DND-41 (cell line): ENCODE results near the gene PDE7B.

Source experiments
- ATAC-seq: fragments of 200-7000 bp; cut with Tn5 transposase; 3 replicates; pipeline ENCODE4 v1.9.1; 2021; ENCODE audit warnings: low read depth; ENCODE audit not compliant: insufficient read depth
- DNase-seq: peaks from one replicate; pipeline ENCODE4 v3.0.0-alpha.2; 2020
- H2AFZ ChIP-seq: 2 replicates; pipeline ENCODE4 v1.6.0; 2012; ENCODE audit warnings: low read depth, low read length
- H3K27ac ChIP-seq: 2 replicates; pipeline ENCODE4 v1.5.1; 2012; ENCODE audit warnings: low read length, inconsistent platforms
- H3K27me3 ChIP-seq: fragments of 200-600 bp; sonication (generic); 2 replicates; pipeline ENCODE4 v1.6.0; 2012; ENCODE audit warnings: low read length, mild to moderate bottlenecking, inconsistent platforms; ENCODE audit not compliant: insufficient read depth, poor library complexity
- H3K36me3 ChIP-seq: 2 replicates; pipeline ENCODE4 v1.5.1; 2012; ENCODE audit warnings: low read length, inconsistent platforms; ENCODE audit not compliant: insufficient read depth
- H3K4me1 ChIP-seq: 2 replicates; pipeline ENCODE4 v1.5.1; 2012; ENCODE audit warnings: mild to moderate bottlenecking, low read length; ENCODE audit not compliant: insufficient read depth
- H3K4me2 ChIP-seq: 2 replicates; pipeline ENCODE4 v1.6.0; 2012; ENCODE audit warnings: mild to moderate bottlenecking, moderate library complexity, low read length, inconsistent platforms; ENCODE audit not compliant: insufficient read depth
- H3K4me3 ChIP-seq, 2 experiments: fragments of 200-600 bp in 1 of 2; shearing (Covaris generic) in 1 of 2; 2 replicates each; pipeline ENCODE4 v1.5.1; 2012 to 2016; ENCODE audit warnings: inconsistent platforms in 2 of 2, low read length in 2 of 2, mild to moderate bottlenecking in 2 of 2, low read depth in 1 of 2, moderate library complexity in 1 of 2
- H3K79me2 ChIP-seq: 2 replicates; pipeline ENCODE4 v1.6.0; 2012; ENCODE audit warnings: low read length, inconsistent platforms; ENCODE audit not compliant: insufficient read depth
- H3K9ac ChIP-seq: 2 replicates; pipeline ENCODE4 v1.6.0; 2012; ENCODE audit warnings: low read depth, mild to moderate bottlenecking, inconsistent platforms, low read length, moderate library complexity
- H3K9me3 ChIP-seq: 2 replicates; pipeline ENCODE4 v1.5.1; 2012; ENCODE audit warnings: low read length, moderate library complexity, mild to moderate bottlenecking, inconsistent platforms; ENCODE audit not compliant: insufficient read depth, severe bottlenecking
- H4K20me1 ChIP-seq: 2 replicates; pipeline ENCODE4 v1.6.0; 2012; ENCODE audit warnings: low read length; ENCODE audit not compliant: insufficient read depth
- EZH2 ChIP-seq: IDR thresholded peaks from 3 replicates; pipeline ENCODE4 v1.6.1; 2012; ENCODE audit warnings: borderline replicate concordance, low read depth, mild to moderate bottlenecking, moderate library complexity, low read length, inconsistent platforms; ENCODE audit not compliant: severe bottlenecking
- TF ChIP-seq, protein P1 (sequence below): IDR thresholded peaks from 2 replicates; pipeline ENCODE4 v1.5.1; 2012; ENCODE audit warnings: borderline replicate concordance, low read length, moderate library complexity, mild to moderate bottlenecking; ENCODE audit not compliant: poor library complexity, severe bottlenecking; ENCODE audit errors: extremely low read depth

PDE7B gene

GRCh38 chr6:136160250-136160649, 308.7 kb downstream of the PDE7B start:
- Histone ChIP-seq H4K20me1 (no peaks in the 10 kb centered on the region), H3K4me1 (no peaks in the 10 kb centered on the region), H3K4me2 (no peak overlapping the region), H3K27ac (no peak overlapping the region), H3K9ac (no peak overlapping the region), H3K79me2 (no peaks in the 10 kb centered on the region), H3K36me3 (no peaks in the 10 kb centered on the region), H3K27me3 (peaks cover 8% of the 10 kb centered on the region), H2AFZ (no peak overlapping the region), H3K4me3 (no peak overlapping the region), H3K9me3 (no peaks in the 10 kb centered on the region)
- no peak for DNase-seq
- ATAC-seq: no peak
- no peak for TF ChIP-seq EZH2
- TF ChIP-seq, protein P1, sequence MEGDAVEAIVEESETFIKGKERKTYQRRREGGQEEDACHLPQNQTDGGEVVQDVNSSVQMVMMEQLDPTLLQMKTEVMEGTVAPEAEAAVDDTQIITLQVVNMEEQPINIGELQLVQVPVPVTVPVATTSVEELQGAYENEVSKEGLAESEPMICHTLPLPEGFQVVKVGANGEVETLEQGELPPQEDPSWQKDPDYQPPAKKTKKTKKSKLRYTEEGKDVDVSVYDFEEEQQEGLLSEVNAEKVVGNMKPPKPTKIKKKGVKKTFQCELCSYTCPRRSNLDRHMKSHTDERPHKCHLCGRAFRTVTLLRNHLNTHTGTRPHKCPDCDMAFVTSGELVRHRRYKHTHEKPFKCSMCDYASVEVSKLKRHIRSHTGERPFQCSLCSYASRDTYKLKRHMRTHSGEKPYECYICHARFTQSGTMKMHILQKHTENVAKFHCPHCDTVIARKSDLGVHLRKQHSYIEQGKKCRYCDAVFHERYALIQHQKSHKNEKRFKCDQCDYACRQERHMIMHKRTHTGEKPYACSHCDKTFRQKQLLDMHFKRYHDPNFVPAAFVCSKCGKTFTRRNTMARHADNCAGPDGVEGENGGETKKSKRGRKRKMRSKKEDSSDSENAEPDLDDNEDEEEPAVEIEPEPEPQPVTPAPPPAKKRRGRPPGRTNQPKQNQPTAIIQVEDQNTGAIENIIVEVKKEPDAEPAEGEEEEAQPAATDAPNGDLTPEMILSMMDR: no peak

- Histone ChIP-seq H3K36me3 (no peaks in the 10 kb centered on the region), H3K27me3 (peaks cover 8% of the 10 kb centered on the region), H4K20me1 (no peaks in the 10 kb centered on the region), H3K9ac (no peak overlapping the region), H3K4me2 (no peak overlapping the region), H3K4me1 (no peaks in the 10 kb centered on the region), H3K27ac (no peak overlapping the region), H3K4me3 (no peak overlapping the region), H3K79me2 (no peaks in the 10 kb centered on the region), H3K9me3 (no peaks in the 10 kb centered on the region), H2AFZ (no peak overlapping the region)
- no peak for DNase-seq
- ATAC-seq: no peak
- TF ChIP-seq, protein P1: no peak
- no peak for TF ChIP-seq EZH2
Observed at GRCh38 chr6:136161950-136162349, 310.4 kb downstream of the PDE7B start.

DNA sequence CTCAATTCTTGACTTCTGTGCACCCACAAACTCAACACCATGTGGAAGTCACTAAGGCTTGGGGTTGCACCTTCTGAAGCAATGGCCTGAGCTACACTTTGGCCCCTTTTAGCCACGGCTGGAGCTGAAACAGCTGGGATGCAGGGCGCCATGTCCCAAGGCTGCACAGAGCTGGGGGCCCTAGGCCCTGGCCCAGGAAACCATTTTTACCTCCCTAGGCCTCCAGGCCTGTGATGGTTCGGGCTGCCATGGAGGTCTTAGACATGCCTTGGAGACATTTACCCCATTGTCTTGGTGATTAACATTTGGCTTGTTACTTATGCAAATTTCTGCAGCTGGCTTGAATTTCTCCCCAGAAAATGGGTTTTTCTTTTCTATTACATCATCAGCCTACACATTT, 311.8 kb downstream of the PDE7B start:
- Histone ChIP-seq H3K27ac (no peak overlapping the region), H3K9ac (no peak overlapping the region), H3K36me3 (no peaks in the 10 kb centered on the region), H3K4me2 (no peak overlapping the region), H3K9me3 (no peaks in the 10 kb centered on the region), H3K4me1 (no peaks in the 10 kb centered on the region), H3K79me2 (no peaks in the 10 kb centered on the region), H3K4me3 (no peak overlapping the region), H3K27me3 (peaks cover 8% of the 10 kb centered on the region), H2AFZ (no peak overlapping the region), H4K20me1 (no peaks in the 10 kb centered on the region)
- no peak for TF ChIP-seq EZH2
- TF ChIP-seq, protein P1: no peak
- DNase-seq: no peak
- ATAC-seq: no peak

GRCh38 chr6:136166815-136167214, 315.3 kb downstream of the PDE7B start:
- Histone ChIP-seq H2AFZ (no peak overlapping the region), H3K4me2 (no peak overlapping the region), H3K9ac (no peak overlapping the region), H3K4me1 (no peaks in the 10 kb centered on the region), H3K9me3 (no peaks in the 10 kb centered on the region), H3K4me3 (no peak overlapping the region), H3K27ac (no peak overlapping the region), H3K36me3 (no peaks in the 10 kb centered on the region), H3K27me3 (no peaks in the 10 kb centered on the region), H4K20me1 (no peaks in the 10 kb centered on the region), H3K79me2 (no peaks in the 10 kb centered on the region)
- no peak for DNase-seq
- no peak for ATAC-seq
- TF ChIP-seq, protein P1: no peak
- no peak for TF ChIP-seq EZH2
